Measurements from ENCODE around the gene TBCEL.

DNA sequence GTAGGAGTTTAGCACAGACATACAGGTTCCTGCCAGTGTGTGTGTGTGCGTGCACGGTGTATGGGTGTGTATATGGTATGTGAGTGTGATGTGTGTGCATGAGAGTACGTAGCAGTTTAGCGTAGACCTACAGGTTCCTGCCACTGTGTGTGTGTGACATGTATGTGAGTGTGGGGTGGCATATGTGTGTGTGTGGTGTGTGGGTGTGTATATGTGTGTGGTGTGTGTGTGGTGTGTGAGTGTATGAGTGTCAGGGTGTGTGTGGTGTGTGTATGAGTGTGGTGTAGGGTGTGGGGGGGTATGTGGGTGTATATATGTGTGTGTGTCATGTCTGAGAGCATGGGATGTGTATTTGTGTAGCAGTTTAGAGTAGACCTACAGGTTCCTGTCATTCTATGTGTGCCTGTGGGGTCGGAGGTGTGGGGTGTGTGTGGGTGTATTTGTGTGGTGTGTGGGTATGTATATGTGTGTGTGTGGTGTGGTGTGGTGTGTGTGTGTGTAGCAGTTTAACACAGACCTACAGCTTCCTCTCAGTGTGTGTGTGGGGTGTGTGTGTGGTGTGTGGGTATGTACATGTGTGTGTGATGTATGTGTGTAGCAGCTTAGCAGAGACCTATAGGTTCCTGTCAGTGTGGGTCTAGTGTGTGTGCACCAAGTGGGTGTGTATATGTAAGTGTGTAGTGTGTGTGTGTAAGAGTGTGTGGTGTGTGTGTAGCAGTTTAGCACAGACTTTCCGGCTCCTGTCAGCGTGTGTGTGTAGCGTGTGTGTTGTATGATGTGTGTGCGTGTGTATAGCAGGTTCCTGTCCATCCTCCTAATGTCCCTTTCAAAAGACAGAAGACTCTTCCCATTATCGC, 31.8 kb upstream of the TBCEL start:
- TF ChIP-seq, protein P1, sequence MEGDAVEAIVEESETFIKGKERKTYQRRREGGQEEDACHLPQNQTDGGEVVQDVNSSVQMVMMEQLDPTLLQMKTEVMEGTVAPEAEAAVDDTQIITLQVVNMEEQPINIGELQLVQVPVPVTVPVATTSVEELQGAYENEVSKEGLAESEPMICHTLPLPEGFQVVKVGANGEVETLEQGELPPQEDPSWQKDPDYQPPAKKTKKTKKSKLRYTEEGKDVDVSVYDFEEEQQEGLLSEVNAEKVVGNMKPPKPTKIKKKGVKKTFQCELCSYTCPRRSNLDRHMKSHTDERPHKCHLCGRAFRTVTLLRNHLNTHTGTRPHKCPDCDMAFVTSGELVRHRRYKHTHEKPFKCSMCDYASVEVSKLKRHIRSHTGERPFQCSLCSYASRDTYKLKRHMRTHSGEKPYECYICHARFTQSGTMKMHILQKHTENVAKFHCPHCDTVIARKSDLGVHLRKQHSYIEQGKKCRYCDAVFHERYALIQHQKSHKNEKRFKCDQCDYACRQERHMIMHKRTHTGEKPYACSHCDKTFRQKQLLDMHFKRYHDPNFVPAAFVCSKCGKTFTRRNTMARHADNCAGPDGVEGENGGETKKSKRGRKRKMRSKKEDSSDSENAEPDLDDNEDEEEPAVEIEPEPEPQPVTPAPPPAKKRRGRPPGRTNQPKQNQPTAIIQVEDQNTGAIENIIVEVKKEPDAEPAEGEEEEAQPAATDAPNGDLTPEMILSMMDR (IDR thresholded peaks at IDR 0.05) = no peak
- no peak for TF ChIP-seq POLR2A (IDR thresholded peaks at IDR 0.05)
- no peak for TF ChIP-seq EP300 (IDR thresholded peaks at IDR 0.05)
